OCI-LY3 (cell line): ENCODE measurements around the gene ADAMTS14.

ENCODE experiments used
- EZH2phosphoT487 ChIP-seq: fragments of 200-600 bp; shearing (Covaris generic); IDR thresholded peaks from 2 replicates; pipeline ENCODE4 v1.6.1; 2018; ENCODE audit warnings: antibody characterized with exemption, mixed run types, low read depth
- TF ChIP-seq, protein P1 (sequence below): fragments of 200-600, 300-600 bp; sonication (generic); IDR thresholded peaks from 2 replicates; pipeline ENCODE4 v1.5.1; 2014; ENCODE audit warnings: antibody characterized with exemption, low read length, low read depth

DNA sequence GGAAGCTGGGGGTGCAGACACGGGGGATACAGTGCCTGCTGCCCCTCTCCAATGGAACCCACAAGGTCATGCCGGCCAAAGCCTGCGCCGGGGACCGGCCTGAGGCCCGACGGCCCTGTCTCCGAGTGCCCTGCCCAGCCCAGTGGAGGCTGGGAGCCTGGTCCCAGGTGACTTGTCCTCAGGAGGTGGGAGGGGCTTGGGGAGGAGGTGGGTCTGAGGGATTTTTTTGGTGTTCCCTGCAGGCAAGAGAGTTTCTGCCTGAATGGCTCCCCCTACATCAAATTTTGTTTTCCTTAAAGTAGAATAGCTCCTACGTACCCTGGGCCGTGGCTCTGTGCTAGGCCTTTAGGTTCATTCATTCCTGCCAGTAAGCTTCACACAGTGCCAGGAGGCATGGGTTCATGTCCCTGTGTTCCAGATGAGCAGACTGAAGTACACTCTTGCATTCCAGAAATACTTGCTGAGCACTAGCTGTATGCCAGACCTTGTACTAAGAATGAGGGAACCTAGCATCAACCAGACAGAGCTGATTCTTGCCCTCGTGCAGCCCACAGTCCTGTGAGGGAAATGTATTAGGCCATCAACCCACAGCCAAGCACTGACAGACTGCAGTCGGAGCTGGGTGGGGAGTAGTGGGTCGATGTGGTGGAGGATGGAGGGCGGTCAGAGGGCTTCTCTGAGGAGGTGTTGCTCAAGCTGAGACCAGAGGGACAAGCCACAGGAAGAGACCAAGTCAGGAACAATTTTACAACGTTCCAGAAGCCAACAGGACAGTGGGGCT lies 81.7 kb downstream of the ADAMTS14 start:
- TF ChIP-seq, protein P1, sequence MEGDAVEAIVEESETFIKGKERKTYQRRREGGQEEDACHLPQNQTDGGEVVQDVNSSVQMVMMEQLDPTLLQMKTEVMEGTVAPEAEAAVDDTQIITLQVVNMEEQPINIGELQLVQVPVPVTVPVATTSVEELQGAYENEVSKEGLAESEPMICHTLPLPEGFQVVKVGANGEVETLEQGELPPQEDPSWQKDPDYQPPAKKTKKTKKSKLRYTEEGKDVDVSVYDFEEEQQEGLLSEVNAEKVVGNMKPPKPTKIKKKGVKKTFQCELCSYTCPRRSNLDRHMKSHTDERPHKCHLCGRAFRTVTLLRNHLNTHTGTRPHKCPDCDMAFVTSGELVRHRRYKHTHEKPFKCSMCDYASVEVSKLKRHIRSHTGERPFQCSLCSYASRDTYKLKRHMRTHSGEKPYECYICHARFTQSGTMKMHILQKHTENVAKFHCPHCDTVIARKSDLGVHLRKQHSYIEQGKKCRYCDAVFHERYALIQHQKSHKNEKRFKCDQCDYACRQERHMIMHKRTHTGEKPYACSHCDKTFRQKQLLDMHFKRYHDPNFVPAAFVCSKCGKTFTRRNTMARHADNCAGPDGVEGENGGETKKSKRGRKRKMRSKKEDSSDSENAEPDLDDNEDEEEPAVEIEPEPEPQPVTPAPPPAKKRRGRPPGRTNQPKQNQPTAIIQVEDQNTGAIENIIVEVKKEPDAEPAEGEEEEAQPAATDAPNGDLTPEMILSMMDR, result no peak
- no peak for TF ChIP-seq EZH2phosphoT487
